Activated CD8-positive, alpha-beta memory T cell treated with anti-CD3 and anti-CD28 coated beads, Interleukin-2, amount 50 U/mL, for 24 hours (primary cell): ENCODE measurements around the gene APOBEC2.
"Not testable (repeated sequence)": the region's sequence is repeated elsewhere in the genome, so short reads cannot be mapped to it uniquely, and the experiment has no call there.

Source experiments
- DNase-seq: peaks from one replicate; pipeline ENCODE4 v3.0.0-alpha.2; 2020; ENCODE audit errors: extremely low read depth

The APOBEC2 gene

DNA sequence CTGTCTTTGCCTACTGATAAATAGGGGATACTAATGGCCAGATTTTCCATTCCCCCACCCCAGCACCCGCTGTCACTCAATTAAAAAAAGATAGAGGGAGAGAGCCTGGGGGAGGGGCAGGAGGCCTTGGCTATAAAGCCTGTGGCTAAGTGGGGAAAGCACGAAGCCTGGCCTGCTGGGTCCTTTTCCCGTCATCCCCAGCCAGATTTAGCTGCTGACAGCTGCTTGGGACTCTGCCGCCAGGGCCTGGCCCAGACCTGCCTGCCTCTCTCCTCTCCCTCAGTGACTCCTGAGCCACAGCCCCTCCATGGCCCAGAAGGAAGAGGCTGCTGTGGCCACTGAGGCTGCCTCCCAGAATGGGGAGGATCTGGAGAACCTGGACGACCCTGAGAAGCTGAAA is at the start of gene APOBEC2:
APOBEC2 (plus strand) TSS at position 162 of the 400 bp plus-strand sequence; CDS start at position 308, 146 bp downstream.
- DNase-seq: no peak

GRCh38 chr6:41006217-41006616 is 46.8 kb upstream of the APOBEC2 start:
- DNase-seq: not testable (repeated sequence)

DNA sequence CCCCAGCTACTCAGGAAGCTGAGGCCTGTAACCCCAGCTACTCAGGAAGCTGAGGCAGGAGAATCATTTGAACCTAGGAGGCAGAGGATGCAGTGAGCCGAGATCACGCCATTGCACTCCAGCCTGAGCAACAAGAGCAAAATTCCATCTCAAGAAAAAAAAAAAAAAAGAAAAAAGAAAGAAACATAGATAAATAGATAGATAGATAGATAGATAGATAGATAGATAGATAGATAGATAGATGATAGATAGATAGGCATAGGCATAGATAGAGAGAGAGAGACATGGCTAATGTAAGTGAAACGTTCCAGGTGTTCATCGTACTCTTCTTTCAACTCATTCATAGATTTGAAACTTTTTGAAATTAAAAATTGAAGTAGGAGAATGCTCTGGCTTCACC is 46.0 kb upstream of the APOBEC2 start:
- not testable (repeated sequence) for DNase-seq

GRCh38 chr6:41008011-41008410 is 45.0 kb upstream of the APOBEC2 start:
- DNase-seq: no peak

DNA sequence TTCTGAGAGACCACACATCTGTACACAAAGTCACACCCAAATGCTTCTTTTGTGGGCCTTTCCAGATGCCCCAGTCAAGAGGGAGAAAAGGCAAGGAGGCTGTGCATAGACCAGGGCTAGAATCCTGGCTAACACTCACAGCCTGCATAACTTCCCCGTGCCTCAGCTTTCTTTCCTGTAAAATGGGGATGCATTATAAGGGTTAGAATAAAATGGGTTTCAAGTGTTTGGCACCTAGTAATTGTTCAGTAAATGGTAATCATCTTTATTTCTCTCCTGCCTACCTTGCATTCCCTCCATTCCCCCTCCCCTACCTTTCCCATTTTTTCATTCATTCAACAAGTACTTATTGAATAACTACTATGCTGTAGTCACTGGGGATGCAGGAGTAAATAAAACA is 43.3 kb upstream of the APOBEC2 start:
- no peak for DNase-seq

GRCh38 chr6:41011673-41012072 is 41.3 kb upstream of the APOBEC2 start:
- DNase-seq: no peak

GRCh38 chr6:41013466-41014153 is 39.4 kb upstream of the APOBEC2 start:
- DNase-seq: no peak

- DNase-seq: no peak
These were observed 38.2 kb upstream of the APOBEC2 start for GRCh38 chr6:41014780-41015179.

DNA sequence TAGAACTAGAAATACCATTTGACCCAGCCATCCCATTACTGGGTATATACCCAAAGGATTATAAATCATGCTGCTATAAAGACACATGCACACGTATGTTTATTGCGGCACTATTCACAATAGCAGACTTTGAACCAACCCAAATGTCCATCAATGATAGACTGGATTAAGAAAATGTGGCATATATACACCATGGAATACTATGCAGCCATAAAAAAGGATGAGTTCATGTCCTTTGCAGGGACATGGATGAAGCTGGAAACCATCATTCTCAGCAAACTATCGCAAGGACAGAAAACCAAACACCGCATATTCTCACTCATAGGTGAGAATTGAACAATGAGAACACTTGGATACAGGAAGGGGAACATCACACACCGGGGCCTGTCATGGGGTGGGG is 37.1 kb upstream of the APOBEC2 start:
- not testable (repeated sequence) for DNase-seq

DNA sequence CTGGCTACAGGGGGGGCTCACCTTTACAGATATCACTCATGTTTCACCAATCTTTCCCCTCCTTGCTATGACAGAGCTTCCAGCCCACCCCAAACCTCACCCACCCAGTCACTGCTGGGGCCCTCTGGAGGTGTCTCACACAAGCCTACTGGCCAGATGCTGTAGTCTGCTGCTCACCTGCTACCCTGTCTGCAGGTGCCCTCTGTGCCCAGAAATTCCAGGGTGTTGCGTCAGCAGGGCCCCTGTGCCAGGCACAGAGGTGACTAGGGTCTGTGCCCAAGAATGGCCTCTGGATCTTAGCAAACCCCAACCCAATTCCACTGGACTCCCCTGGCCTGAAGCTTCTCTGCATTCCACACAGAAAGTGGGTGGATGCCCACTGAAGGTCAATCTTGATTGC is 35.3 kb upstream of the APOBEC2 start:
- DNase-seq: no peak

GRCh38 chr6:41021832-41022231 is 31.2 kb upstream of the APOBEC2 start:
- DNase-seq: no peak

- DNase-seq: no peak
These were observed 30.7 kb upstream of the APOBEC2 start for GRCh38 chr6:41022294-41022693.

DNA sequence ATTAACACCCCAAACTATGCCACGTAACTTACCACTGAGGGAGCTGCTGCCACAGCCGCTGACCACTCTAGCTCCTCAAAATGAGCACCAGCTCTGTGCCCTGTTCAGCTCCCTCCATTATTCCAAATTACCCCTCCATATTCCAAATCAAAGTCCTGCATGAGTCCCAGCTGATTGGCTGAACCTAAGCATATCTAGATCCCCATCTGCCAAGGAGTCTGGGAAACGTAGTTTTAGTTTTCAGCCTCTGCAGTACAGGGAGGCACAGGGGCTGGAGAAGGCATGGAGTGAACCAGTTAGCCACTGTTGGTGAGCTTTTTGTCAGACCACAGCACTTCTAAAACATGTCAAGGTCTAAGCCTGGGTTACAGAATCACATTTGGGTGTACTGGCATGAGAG is 29.9 kb upstream of the APOBEC2 start:
- DNase-seq: no peak

GRCh38 chr6:41025966-41026530 is 27.0 kb upstream of the APOBEC2 start:
- no peak for DNase-seq

- no peak for DNase-seq
These were observed 25.8 kb upstream of the APOBEC2 start for GRCh38 chr6:41027241-41027640.

DNA sequence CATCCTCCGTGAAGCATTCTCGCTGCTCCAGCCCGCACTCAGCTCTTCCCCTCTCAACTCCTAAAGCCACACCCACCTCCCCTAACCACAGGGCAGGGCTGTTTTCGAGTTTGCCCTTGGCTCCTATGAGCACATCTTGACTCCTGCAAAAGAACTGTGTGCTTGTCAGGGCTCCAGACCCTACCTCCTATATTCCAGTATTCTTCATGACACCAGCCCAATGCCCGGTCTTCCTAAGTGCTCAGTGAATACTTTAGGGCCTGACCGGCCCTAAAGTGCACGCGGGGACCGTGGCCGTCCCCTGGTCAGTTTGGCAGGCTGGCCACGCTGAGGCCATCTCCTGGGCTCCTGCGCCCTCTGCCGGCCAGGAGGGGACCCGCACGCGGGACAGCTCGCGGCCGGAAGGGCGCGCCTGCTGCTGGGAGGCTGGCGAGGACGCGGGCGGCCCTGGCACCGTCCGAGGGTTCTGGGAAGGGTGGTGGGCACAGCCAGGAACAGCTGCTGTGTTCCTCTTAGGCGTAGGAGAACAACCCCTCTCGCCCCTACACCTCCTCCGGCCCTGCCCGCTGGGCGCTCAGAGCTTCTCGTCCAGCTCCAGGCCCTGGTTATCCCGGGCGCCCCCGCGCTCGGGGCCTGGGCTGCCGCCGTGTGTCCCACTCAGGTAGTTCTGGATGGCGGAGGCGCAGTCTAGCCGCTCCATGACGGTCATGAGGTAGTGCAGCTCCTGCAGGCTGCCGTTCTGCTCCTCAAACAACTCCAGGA is 25.0 kb upstream of the APOBEC2 start:
- DNase-seq: no peak

- no peak for DNase-seq
These were observed 24.2 kb upstream of the APOBEC2 start for GRCh38 chr6:41028561-41029412.

DNA sequence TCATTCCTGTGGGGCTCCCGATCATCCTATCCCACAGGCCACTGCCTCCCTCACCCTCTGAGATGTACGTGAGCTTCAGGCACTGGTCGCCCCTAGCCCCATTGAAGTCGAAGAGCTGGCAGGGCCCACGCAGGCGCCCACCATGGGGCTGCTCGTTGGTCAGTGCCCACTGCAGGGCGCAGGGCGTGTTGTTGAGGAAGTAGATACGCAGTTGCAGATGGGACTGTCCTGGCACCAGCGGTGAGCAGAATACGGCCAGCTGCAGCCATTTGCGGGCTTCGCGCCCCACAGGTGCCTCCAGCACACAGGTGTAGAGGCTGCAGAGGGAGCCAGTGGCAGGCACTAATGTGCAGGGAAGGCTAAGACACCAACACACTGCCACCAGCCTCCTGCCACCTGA is 20.2 kb upstream of the APOBEC2 start:
- no peak for DNase-seq

- no peak for DNase-seq
These were observed 19.2 kb upstream of the APOBEC2 start for GRCh38 chr6:41033776-41034175.

DNA sequence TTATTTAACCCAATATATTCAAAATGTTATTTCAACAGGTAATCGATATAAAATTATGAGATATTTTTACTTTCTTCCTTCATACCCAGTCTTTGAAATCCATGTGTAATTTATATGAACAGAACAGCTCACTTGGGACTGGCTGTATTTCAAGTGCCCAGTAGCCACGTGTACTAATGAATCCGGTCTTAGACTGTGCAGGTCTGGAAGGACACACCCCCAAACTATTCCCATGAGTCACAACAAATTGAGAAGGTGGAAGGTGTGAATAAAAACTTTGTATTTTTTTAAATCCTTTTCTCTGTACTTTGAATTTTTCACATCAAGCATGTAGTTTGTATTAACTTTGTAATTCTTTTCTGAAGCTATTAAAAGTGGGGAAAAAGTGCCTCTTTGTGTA is 16.8 kb upstream of the APOBEC2 start:
- DNase-seq: no peak

DNA sequence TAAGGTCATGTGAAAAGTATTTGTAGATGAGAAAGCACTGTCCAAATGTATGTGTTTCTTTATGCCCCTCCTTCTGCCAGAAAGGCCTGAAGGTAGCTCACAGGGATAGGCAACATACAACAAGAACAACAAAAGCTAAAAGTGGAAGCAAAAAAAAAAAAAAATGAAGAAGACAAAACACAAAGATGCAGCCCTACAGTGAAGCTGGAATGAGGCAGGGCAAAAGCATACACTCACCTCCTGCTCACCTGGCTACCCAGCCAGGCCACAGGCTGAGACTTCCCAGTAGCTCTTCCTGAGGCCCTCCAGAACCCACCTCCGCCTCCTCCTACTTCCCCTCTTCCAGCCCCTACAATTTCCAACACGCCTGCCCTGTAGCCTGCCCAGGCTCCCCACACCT is 16.4 kb upstream of the APOBEC2 start:
- no peak for DNase-seq
